GM19193 (cell line): ENCODE data around the gene AUTS2.

Source experiments
- POLR2A ChIP-seq: IDR thresholded peaks from 4 replicates; pipeline ENCODE4 v1.6.1; 2011; ENCODE audit not compliant: insufficient read depth, insufficient read length; ENCODE audit errors: extremely low read depth

Gene AUTS2

DNA sequence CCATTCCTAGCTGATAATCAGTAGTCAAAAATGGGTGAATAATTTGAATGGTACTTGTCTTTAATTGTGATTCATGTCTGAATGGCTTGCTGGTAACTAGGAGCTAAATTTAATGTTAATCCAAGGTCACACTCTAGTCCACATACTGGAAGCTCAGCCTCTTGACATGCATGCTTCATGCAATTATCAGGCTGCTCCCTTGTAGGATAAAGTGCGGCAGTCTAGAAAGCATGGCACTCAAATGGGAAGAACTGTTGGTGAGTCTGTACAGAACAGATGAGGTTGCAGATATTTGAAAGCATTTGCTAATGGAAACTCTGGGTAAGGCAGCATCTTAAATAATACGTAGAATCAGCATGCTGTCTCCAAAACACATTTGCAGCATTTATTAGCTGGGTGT is 499.4 kb downstream of the AUTS2 start:
- TF ChIP-seq POLR2A, result no peak

DNA sequence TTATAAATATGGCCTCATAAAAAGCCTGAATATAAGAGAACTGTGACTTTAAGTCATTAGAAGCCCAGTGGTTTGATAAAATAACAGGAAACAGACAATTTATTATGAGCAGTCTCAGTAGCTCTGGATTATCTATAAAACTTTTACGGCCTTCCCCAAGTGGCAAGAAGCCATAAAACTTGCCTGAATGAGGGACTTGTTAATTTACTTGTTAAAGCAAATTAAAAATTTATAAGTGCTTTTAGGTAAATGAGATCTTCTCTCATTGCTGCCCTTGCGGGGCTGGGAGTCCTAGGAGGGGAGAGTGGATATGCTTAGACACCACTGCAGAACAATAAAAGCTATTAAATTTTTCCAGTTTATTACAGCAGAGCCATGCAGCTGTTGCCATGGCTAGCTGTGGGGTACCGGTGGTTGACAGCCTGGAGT is 499.9 kb downstream of the AUTS2 start:
- TF ChIP-seq POLR2A, result no peak

DNA sequence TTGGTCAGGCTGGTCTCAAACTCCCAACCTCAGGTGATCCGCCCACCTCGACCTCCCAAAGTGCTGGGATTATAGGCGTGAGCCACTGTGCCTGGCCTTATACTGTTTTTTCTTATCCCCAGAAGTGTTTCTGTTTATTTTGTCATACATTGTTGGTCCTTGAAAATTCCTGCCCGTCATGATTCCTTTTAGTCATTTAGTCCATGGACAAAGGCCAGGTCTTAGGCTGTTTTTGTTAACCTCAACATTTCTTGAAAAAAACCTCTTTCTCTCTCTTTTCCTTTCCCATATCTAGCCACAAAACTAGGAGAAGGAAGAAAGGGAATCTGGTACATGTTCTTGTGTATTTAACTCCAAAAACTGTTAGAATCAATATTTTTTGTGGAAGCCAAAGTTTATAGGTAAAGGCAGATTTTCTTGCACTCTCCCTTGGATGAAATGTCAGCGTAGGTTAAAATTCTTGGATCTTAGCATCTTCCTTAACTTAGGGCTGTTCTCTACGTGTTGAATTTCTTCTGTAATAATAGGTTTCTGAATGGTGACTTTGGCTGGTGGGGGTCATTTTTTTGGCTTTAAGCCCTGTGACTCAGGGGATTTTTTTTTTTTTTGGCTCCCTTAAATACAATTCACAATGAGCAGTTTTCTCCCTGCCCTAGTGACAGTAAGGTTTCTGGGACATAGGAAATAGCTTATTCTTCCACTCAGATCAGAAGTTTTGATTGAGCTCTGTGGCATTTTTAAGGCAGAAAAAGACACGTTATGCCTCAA is 500.8 kb downstream of the AUTS2 start:
- TF ChIP-seq POLR2A, result no peak

DNA sequence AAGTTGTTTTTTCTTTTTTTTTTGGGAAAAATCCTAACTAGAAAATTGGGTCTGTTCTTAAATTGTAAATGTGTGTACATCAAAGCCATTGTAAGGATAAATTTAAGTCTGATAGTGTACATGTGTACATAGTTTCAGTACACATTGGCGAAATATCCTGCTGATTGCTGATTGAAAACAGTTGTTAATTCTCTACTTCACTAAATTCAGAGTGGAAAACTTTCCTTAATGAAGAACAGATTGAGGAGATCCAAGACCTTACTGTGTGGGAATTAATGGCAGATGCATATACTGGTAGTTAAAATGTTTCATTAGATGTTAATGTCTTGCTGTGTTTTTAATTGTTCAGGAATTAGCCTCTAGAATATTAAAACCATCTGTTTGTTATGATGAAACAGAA is 506.0 kb downstream of the AUTS2 start:
- no peak for TF ChIP-seq POLR2A

DNA sequence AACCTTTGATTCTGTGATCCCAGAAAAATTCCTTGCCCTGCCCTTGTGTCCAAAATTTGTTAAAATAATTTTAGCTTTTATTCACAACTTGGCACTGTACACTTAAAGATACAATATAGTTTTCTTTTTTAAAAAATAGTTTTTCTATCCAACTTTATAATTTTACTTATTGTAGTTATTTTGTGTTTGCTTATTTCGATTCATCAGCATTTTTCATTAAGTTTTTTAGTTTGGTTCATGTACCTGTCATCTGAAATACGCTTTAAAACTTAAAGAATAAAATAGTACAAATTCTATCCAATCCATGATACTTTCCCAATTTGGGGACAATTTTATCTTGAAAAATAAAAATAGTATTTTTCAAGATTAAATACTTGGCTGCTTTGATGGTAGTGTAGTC is 514.8 kb downstream of the AUTS2 start:
- TF ChIP-seq POLR2A, result no peak

DNA sequence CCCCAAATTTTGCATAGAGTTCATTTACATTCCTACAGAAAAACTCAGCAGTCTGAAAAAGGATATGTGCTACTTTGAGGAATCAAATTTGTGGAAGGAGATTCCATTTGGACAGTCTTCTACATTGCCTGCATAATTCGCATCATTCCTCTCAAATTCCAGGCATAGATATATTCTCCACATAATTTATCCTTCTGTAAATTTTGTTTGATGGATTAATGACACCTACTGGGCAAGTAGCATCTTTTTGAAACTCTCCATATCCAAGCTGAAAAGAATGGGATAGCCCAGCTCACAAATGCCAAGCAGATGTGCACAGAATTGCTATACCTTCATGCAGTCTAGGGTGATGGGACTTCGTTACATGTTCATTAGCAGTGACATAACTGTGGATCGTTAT is 515.3 kb downstream of the AUTS2 start:
- TF ChIP-seq POLR2A, result no peak

DNA sequence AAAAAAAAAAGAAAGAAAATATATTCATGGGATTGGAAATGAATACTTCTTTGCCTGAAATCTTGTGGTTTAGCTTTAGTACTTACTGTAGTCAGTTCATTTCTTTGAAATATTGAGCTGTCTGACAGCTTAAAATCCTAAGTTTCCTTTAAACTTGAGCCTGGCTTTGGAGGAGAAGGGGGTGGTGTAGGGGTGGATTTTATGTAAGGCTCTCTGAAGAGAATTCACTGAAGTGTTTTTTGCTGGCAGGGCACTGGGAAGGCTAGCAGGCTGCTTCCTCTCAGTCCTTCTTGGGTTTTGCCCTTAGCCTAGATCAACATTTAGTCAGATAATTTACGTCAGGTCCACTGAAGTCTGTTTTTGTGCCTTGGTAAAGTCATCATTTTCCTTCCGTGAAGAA is 516.5 kb downstream of the AUTS2 start:
- TF ChIP-seq POLR2A, result no peak

DNA sequence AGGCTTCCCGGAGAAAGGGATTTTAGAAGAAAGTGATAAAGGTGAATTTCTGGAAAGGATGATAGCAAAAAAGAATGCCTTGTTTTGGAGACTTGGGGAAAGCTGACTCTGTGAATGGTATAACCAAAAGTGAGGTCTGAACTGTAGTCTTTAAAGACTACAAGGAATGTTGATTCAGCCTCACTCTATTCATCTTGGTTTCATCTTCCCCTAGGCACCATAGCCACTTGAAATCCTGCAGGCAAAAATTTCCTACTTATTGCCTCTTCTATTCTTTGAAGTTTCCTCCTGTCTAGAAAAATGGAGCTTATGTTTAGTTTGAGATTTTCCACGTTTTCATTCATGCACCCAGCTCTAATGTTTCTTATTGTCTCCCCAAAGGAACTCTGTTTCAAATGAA is 518.0 kb downstream of the AUTS2 start:
- no peak for TF ChIP-seq POLR2A

DNA sequence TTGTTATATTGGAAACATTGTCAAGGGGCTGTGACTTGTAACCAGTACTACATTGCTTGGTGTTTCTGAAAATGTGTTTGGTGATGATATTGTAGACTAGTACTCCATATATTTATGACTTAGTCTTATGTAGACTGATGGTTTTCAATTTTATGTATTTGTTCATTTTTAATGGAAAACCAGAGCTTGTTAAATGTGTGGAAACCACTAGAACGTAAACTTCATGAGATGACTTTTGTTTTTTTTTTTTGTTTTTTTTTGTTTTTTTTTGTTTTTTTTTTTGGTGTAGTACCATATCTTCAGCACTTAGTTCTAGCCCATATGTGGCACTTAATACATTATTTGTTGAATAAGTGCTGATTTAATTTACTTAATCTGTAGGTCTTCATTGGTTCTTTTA is 518.6 kb downstream of the AUTS2 start:
- no peak for TF ChIP-seq POLR2A

DNA sequence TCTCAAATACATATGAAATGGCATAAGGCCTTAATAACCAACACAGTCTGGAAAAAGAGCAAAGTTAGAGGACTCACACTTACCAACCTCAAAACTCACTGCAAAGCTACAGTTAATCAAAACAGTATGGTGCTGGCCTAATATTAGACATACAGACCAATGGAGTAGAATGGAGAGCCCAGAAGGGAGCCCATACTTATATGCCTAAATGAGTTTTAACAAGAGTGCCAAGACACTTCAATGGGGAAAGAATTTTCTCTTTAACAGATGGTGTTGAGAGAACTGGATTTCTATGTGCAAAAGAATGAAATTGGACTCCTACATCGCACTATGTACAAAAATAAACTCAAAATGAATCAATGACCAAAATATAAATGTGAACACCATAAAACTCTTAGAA is 522.6 kb downstream of the AUTS2 start:
- no peak for TF ChIP-seq POLR2A

DNA sequence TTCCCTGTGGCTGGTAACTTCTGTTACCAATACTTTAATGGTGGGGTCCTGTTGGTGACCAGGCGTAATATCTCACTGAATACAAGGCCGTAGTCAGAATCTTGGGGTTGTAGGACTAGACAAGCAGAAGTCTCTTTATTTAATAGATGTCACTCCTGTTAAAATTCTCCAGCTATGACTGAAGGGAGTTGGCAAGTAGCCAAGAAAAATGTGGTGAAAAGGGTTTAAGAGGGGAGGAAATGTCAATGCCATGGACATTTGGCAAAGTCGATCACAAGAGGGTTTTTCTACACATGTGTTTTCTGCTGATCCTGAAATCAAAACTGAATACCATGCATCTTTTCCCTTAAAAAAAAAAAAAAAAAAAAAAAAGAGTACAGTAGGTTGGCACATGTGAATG is 533.5 kb downstream of the AUTS2 start:
- no peak for TF ChIP-seq POLR2A

DNA sequence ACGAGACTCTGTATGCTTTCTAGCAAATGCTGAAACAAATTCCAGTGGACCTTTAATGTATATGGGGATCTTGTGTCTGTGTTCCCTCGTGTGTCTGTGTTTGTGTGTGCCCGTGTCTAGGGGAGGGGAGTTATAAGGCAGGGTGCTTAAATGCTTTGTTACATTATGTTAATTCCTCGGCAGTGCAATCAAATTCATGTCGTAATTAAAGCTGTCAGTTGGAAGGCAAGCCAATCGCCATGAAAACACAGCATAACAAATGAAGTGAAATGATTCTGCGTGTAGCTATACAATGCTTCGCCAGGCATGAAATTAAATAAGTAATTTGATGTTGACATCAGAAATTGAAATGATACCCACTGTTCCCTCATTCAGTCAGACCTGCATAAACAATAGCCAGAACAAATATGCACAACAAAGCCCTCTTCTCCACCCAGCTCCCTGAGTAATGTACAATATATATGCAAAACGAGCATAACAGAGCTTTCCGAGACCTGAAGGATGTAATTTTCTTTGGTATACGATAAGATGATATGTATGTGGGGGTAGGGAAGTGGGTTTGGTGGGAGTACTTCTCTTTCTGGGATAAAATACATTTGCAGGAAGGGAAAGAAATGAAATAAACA is 534.1 kb downstream of the AUTS2 start:
- no peak for TF ChIP-seq POLR2A

DNA sequence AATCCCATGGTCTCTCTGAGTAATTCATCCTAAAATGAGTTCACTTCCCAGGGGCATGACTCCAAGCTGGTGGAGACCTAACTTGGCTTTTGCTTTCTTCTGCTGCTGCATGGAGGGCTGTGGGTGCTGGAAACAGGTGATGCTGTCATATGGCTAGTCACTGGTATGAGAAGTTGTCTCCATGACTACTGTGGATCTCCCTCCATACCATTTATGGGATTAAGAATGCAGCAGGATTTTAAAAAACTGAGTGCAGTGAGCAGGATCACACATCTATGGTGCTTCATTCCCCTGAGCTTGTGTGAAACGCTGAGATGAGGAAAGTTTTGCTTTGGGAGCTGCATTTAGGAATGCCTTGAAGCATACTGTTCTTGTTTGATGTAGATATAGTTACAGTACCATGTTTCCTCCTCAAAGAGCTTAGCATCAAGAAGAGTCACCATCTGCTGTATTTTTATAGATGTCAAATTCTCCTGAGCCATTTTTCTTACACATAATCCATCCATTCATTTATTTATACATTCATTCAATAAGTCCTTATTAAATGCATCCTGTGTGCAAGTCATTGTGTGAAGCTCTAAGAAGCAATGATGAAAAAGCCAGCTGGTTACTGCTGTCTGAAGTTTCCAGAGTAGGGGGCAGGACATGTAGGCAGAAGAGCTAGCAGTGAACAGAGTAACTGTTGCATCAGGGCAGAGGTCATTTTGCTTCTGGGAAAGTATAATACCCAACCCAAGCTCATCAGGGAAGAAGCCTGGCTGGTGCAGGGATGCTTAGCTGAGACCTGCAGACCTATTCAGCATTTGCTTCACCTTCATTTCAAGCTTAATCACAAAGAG is 534.8 kb downstream of the AUTS2 start:
- TF ChIP-seq POLR2A, result no peak

DNA sequence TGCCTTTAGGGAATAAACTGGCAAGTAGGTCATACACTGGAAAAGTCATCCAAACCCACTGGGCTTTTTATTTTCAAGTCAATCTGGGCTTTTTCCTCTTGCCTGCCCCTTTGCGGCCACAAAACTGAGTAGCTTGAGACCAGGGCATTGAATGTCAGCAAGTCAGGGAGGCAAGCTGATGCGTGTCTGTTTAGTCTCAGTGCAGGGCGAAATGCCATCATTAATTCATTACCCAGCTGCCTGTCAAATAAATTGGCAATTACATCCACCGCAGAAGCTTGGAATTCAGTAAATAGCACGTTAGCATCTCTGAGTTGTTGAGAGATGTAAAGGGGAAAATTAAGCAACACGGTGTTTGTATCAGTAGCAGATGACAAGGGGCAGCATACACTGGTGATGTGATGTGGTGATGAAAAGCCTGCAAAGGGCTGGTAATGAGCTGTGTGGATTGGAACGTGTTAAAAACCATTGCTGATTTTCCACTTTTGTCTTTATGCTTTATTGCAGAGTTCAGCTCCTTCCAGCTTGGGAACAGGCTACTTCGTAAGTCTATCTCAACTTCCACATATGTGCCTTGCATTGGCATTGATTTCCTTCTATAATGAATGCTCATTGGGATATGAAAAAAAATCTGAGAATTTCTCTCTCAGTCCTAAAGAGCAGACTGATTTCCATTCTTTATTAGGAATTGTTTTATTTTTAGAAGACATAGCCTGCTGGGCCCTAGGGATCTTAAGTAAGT is 535.9 kb downstream of the AUTS2 start:
- TF ChIP-seq POLR2A, result no peak

DNA sequence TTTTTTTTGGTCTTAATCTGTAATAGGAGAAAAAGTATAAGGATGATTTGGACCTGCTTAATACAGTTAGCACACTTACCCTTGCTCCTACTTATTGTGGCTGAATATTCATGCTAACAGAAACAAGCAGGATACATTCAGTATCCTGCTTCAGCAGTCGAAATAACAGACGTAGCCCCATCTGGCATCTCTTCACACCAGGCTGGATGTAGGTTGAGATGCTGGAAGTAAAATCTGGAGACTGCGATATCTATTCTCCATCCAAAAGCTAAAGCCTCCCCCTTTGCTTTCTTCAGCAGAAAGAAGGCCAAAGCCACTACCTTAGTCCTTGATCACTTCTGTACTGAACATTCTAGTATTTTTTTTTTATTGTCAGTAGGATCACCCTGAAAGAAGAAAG is 537.4 kb downstream of the AUTS2 start:
- TF ChIP-seq POLR2A, result no peak
